Measurements from ENCODE around the gene MT1A. TPM values are rescaled to one million over a fixed set of nuclear protein-coding genes. Genes with fewer than 3 reads are reported as not detected.
"Not testable (repeated sequence)": the region's sequence is repeated elsewhere in the genome, so short reads cannot be mapped to it uniquely, and the experiment has no call there.

MT1A gene
- polyA plus RNA-seq, 1 donor (not counting 4 experiments of a cell fraction or from before 2014, with no cell fraction given), result not detected

GRCh38 chr16:56672761-56673536 is 34.5 kb downstream of the MT1A start:
- dilution Hi-C loops (cut with MboI; ENCODE audit: extremely low pct_ligation_motif_present, low sequenced_read_pairs), result no loop called here
- FAIRE-seq (no peak), DNase-seq (ENCODE audit: low read depth, low spot score) (no peak)
- Histone ChIP-seq H3K4me3 (ENCODE audit: control insufficient read depth in 2 of 3, extremely low read depth in 1 of 3, insufficient read depth in 2 of 3, low read depth in 1 of 3, low read length in 3 of 3) (no peak overlapping the region), H3K4me2 (ENCODE audit: control insufficient read depth, extremely low read depth, insufficient read depth, low read depth, low read length) (no peak overlapping the region), H3K9me1 (ENCODE audit: control insufficient read depth, extremely low read depth, insufficient read depth, low read length) (no peaks in the 10 kb centered on the region), H3K9ac (ENCODE audit: control insufficient read depth, extremely low read depth, insufficient read depth, low read length) (no peak overlapping the region), H3K79me2 (ENCODE audit: control insufficient read depth, insufficient read depth, low read length) (no peaks in the 10 kb centered on the region), H4K20me1 (ENCODE audit: control insufficient read depth, extremely low read depth, insufficient read depth, low read length) (no peaks in the 10 kb centered on the region), H3K27ac (ENCODE audit: control insufficient read depth, insufficient read depth, low read length) (no peak overlapping the region), H3K27me3 (ENCODE audit: control insufficient read depth, extremely low read depth, insufficient read depth, low read length) (peaks cover 26% of the 10 kb centered on the region), H3K36me3 (ENCODE audit: control insufficient read depth in 2 of 2, extremely low read depth in 1 of 2, insufficient read depth in 2 of 2, low read length in 2 of 2) (no peaks in the 10 kb centered on the region), H3K4me1 (ENCODE audit: control insufficient read depth, extremely low read depth, insufficient read depth, low read length) (peaks cover 9% of the 10 kb centered on the region), H2AFZ (ENCODE audit: control insufficient read depth, low read length) (no peak overlapping the region), H3K9me3 (ENCODE audit: control insufficient read depth, low read depth, low read length) (no peaks in the 10 kb centered on the region)
- no peak for TF ChIP-seq CTCF (optimal IDR thresholded peaks at IDR 0.05 in 1 of 3, IDR thresholded peaks at IDR 0.05 in 1 of 3, conservative IDR thresholded peaks at IDR 0.05 in 1 of 3; ENCODE audit: extremely low read depth in 1 of 3, insufficient read depth in 2 of 3, low read length in 3 of 3)
- no peak for TF ChIP-seq EZH2 (IDR thresholded peaks at IDR 0.05; ENCODE audit: low read length)

- H3K4me3 ChIP-seq (ENCODE audit: control insufficient read depth in 2 of 3, extremely low read depth in 1 of 3, insufficient read depth in 2 of 3, low read depth in 1 of 3, low read length in 3 of 3), result no peak overlapping the region
- no peak overlapping the region for H3K4me2 ChIP-seq (ENCODE audit: control insufficient read depth, extremely low read depth, insufficient read depth, low read depth, low read length)
- H3K79me2 ChIP-seq (ENCODE audit: control insufficient read depth, insufficient read depth, low read length), result no peaks in the 10 kb centered on the region
- no peak overlapping the region for H2AFZ ChIP-seq (ENCODE audit: control insufficient read depth, low read length)
- no peak for DNase-seq (ENCODE audit: low read depth, low spot score)
- H3K27me3 ChIP-seq (ENCODE audit: control insufficient read depth, extremely low read depth, insufficient read depth, low read length), result peaks cover 16% of the 10 kb centered on the region
- H3K9me1 ChIP-seq (ENCODE audit: control insufficient read depth, extremely low read depth, insufficient read depth, low read length), result no peaks in the 10 kb centered on the region
- dilution Hi-C loops (cut with MboI; ENCODE audit: extremely low pct_ligation_motif_present, low sequenced_read_pairs), result no loop called here
- peaks cover 2% of the 10 kb centered on the region for H3K4me1 ChIP-seq (ENCODE audit: control insufficient read depth, extremely low read depth, insufficient read depth, low read length)
- no peak overlapping the region for H3K9ac ChIP-seq (ENCODE audit: control insufficient read depth, extremely low read depth, insufficient read depth, low read length)
- H3K27ac ChIP-seq (ENCODE audit: control insufficient read depth, insufficient read depth, low read length), result no peak overlapping the region
- FAIRE-seq, result no peak
- no peaks in the 10 kb centered on the region for H3K9me3 ChIP-seq (ENCODE audit: control insufficient read depth, low read depth, low read length)
- H4K20me1 ChIP-seq (ENCODE audit: control insufficient read depth, extremely low read depth, insufficient read depth, low read length), result no peaks in the 10 kb centered on the region
- no peaks in the 10 kb centered on the region for H3K36me3 ChIP-seq (ENCODE audit: control insufficient read depth in 2 of 2, extremely low read depth in 1 of 2, insufficient read depth in 2 of 2, low read length in 2 of 2)
- peak; percentile 65 to 72 (median 67) for TF ChIP-seq CTCF (optimal IDR thresholded peaks at IDR 0.05 in 1 of 3, IDR thresholded peaks at IDR 0.05 in 1 of 3, conservative IDR thresholded peaks at IDR 0.05 in 1 of 3; ENCODE audit: extremely low read depth in 1 of 3, insufficient read depth in 2 of 3, low read length in 3 of 3)
- no peak for TF ChIP-seq EZH2 (IDR thresholded peaks at IDR 0.05; ENCODE audit: low read length)
These were observed 35.5 kb downstream of the MT1A start for GRCh38 chr16:56673921-56674320.

- H3K4me1 ChIP-seq (ENCODE audit: control insufficient read depth, extremely low read depth, insufficient read depth, low read length); DNase-seq (ENCODE audit: low read depth, low spot score); H3K79me2 ChIP-seq (ENCODE audit: control insufficient read depth, insufficient read depth, low read length); FAIRE-seq; H4K20me1 ChIP-seq (ENCODE audit: control insufficient read depth, extremely low read depth, insufficient read depth, low read length); H3K9me1 ChIP-seq (ENCODE audit: control insufficient read depth, extremely low read depth, insufficient read depth, low read length); H3K4me2 ChIP-seq (ENCODE audit: control insufficient read depth, extremely low read depth, insufficient read depth, low read depth, low read length); H3K36me3 ChIP-seq (ENCODE audit: control insufficient read depth in 2 of 2, extremely low read depth in 1 of 2, insufficient read depth in 2 of 2, low read length in 2 of 2); H3K27ac ChIP-seq (ENCODE audit: control insufficient read depth, insufficient read depth, low read length); H3K4me3 ChIP-seq (ENCODE audit: control insufficient read depth in 2 of 3, extremely low read depth in 1 of 3, insufficient read depth in 2 of 3, low read depth in 1 of 3, low read length in 3 of 3); H2AFZ ChIP-seq (ENCODE audit: control insufficient read depth, low read length); H3K9me3 ChIP-seq (ENCODE audit: control insufficient read depth, low read depth, low read length); H3K9ac ChIP-seq (ENCODE audit: control insufficient read depth, extremely low read depth, insufficient read depth, low read length); dilution Hi-C loops (cut with MboI; ENCODE audit: extremely low pct_ligation_motif_present, low sequenced_read_pairs): not testable (repeated sequence)
- H3K27me3 ChIP-seq (ENCODE audit: control insufficient read depth, extremely low read depth, insufficient read depth, low read length), result peaks cover 10% of the 10 kb centered on the region
These were observed 36.1 kb downstream of the MT1A start for GRCh38 chr16:56674570-56674969.

All from keratinocyte (primary cell).